Endometrial microvascular endothelial cells (primary cell): ENCODE data around the gene CAP2. TPM values are rescaled to one million over a fixed set of nuclear protein-coding genes. Genes with fewer than 3 reads are reported as not detected.

Experiments
- in situ Hi-C: cut with HindIII; loops from 2 replicates; pipeline ENCODE4 v1.10.0; 2017; ENCODE audit warnings: low sequenced_read_pairs, low pct_unique_long_range_greater_than_20kb; ENCODE audit errors: inconsistent ontology term
- total RNA-seq: library from RNA; depleted of rRNA; stranded (reverse); fragments of >200 nt; gene quantifications from one replicate; pipeline ENCODE4 v1.2.3, GENCODE V29; 2015; ENCODE audit errors: inconsistent ontology term

Gene CAP2
- total RNA-seq, 1 donor from 2014 or later: 25.9 TPM

DNA sequence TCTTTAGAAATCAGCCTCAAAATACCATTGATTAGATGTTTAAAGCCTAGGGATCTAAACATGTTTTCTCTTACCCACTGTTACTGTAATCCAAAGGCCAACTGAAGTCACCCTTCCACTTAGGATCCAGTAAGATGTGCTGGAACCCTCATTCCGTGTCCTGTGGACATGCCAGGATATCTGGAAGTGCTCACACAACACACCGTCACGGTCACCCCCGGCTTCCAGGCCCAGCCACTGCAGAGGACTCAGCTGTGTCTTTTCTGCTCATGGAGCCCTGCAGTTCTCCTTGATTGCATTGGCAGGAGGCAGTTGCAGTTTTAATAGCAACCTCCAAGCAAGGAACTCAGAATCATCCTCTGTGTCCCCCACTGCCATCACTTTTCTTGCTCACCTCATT lies 93.3 kb downstream of the CAP2 start:
- in situ Hi-C loops: no loop called here

- in situ Hi-C loops: no loop called here
These were observed 97.3 kb downstream of the CAP2 start for GRCh38 chr6:17490724-17491123.

GRCh38 chr6:17491416-17492142 lies 98.2 kb downstream of the CAP2 start:
- in situ Hi-C loops: no loop called here

GRCh38 chr6:17492350-17492749 lies 99.0 kb downstream of the CAP2 start:
- in situ Hi-C loops: no loop called here

- in situ Hi-C loops: no loop called here
These were observed 99.9 kb downstream of the CAP2 start for GRCh38 chr6:17493286-17493685.

DNA sequence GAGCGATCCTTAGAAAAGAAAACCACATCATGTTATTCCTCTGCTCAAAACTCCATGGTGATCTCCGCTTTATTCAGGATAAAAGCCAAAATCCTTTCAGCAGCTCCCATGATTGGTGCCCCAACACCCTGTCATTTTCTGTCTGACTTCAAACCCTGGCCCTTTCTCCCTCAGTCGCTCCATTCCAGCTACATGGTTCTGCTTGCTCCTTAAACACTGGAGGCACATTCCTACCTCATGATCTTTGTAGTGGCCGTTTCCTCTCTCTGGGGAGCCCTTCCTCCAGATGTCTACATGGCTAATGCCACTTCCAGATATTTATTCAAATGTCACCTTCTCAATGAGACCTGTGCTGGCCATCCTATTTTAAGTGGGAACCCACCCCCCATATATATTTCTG lies 100.8 kb downstream of the CAP2 start:
- in situ Hi-C loops: no loop called here

- in situ Hi-C loops: no loop called here
These were observed 101.5 kb downstream of the CAP2 start for GRCh38 chr6:17494919-17495318.

GRCh38 chr6:17497535-17498095 lies 104.2 kb downstream of the CAP2 start:
- in situ Hi-C loops: no loop called here

GRCh38 chr6:17501442-17501841 lies 108.0 kb downstream of the CAP2 start:
- in situ Hi-C loops: no loop called here

DNA sequence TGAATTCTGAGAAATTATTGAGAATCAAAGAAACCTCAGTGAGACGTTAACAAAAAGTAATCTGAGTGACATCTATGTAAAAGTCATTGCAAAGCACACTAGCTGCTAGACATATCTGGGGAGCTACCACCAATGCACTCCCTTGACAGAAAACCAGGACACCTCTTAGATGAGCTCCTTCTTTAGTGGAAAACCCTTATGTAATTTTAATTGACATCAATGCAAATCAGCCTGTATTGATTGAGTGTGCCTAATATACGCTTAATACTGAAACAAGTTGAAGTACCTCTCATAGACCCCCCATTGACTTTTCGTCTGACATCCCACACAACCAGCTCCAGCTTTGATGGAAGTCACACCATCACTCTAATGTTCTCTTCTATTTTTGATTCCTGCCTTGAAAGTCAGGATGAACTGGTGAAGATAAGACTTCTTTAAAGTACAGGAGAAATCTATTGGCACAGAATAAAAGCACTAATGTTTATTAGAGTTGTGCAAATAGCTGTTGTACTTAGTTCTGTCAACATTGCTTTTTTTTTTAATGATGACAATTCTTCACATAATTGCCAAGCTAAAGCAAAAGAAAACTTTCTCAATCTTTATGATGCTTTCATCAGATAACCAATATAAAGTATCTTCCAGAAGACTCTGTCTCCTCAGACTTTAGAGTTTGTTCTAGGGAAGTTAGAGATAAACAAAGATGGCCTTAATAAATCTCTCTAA lies 108.7 kb downstream of the CAP2 start:
- in situ Hi-C loops: no loop called here

GRCh38 chr6:17503051-17503450 lies 109.7 kb downstream of the CAP2 start:
- in situ Hi-C loops: no loop called here

- in situ Hi-C loops: no loop called here
These were observed 110.6 kb downstream of the CAP2 start for GRCh38 chr6:17504005-17504404.

GRCh38 chr6:17505062-17505476 lies 111.7 kb downstream of the CAP2 start:
- in situ Hi-C loops: no loop called here

- in situ Hi-C loops: no loop called here
These were observed 112.4 kb downstream of the CAP2 start for GRCh38 chr6:17505767-17506280.

- in situ Hi-C loops: no loop called here
These were observed 113.1 kb downstream of the CAP2 start for GRCh38 chr6:17506531-17506930.

DNA sequence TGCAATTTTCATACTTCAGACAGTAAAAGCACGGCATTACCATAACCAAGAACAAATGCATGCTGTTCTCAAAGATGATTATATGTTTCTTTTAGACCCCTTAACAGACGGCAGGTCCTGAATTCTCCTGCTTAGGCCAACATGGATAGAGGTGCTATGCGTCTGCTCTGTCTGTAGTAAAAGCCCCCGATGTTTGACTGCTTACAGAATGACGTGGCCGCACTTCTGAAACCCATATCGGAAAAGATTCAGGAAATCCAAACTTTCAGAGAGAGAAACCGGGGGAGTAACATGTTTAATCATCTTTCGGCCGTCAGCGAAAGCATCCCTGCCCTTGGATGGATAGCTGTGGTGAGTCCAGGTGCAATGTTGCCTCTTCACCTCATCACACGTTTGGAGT lies 113.6 kb downstream of the CAP2 start:
- in situ Hi-C loops: no loop called here

GRCh38 chr6:17511084-17511483 lies 117.7 kb downstream of the CAP2 start:
- in situ Hi-C loops: no loop called here

DNA sequence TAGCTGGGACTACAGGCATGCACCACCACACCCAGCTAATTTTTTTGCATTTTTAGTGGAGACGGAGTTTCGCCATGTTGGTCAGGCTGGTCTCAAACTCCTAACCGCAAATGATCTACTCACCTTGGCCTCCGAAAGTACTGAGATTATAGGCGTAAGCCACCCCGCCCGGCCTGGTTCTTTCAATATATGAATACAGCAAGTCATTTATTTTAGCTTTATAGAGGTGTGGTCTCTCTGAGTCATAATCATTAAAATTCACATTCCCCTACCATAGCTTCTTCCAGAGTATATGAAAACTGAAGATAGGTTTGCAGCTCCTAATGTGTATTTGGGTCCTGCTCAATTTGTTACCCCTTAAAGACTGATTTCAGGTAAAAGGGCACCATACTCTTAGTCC lies 118.2 kb downstream of the CAP2 start:
- in situ Hi-C loops: no loop called here

DNA sequence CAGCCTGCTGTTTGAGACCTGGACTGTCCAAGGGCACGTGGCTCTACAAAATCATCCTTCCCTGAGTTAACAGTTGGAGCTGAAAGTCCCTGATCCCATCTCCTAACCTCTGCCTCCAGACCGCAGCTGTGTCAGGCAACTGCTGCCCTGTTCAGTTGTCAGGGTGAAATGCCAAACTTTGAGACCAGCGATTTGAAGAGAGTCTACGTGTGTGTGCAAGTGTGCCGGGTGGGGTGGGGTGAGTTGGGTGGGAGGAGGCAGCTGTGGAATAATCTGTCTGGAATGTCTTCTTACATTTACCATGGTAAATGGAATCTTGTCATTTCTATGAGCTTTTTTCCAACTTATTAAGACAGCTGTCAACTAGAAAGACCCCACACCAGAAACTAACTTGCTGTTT lies 125.7 kb downstream of the CAP2 start:
- in situ Hi-C loops: no loop called here

DNA sequence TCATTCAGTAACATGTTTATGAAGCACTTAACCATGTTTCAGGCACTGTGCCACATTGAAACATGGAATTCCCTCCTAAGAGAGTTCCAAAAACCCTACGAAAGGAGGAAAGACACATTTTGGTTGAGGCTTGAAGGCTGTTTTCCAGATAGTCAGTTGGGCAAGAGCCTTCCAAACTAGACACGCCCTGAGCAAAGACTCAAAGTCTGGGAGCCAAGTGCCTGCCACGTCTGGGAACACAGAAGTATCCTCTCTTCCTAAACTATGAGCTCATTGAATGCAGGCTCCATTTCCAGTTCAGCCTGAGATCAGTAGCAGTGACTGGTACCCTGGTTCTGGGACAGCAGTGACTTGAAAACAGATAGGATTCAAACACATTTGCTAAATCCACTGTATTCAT lies 132.2 kb downstream of the CAP2 start:
- in situ Hi-C loops: no loop called here
